ENCODE measurements around the gene IL1RAPL1.

The IL1RAPL1 gene

GRCh38 chrX:28586981-28587551 is at the start of gene IL1RAPL1:
TSS of gene IL1RAPL1 (plus strand) at chrX:28587446.
- no peak for FAIRE-seq

DNA sequence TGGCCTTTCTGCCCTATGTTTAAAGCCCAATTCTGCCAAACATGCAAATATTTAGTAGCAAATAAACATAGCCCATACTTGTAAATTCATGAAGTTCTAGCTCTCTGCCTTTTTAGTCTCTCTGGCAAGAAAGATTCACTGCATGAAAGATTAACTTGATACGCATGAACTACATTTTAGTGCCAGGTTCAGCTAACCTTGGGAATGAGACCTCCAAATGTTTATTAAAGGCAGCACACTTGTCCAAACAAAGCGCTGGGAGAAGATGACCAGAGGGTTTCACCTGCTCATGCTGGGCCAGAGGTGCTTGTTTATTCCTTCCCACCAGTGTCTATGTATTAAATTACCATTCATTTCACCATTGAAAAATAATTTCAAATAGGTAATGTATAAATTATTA is 44.5 kb upstream of the IL1RAPL1 start:
- FAIRE-seq = no peak

DNA sequence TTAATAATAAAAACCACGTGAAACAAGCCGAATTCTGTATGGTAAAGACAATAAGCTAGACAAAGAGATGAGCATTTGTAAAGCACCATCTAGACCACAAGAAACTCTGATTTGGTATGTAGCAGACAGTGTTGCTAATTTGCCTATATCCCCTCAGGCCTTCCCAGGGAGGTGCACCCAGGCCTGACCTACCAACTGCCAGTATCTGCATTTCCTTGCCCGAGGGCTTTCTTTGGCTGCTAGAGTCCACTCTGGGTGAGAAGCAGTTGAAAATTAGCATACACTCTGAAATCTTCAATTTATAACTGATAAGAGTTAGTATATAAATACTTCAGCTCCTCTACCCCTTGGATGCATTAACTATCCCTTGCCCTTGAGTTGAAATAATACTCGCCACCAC is 37.4 kb upstream of the IL1RAPL1 start:
- FAIRE-seq = no peak

DNA sequence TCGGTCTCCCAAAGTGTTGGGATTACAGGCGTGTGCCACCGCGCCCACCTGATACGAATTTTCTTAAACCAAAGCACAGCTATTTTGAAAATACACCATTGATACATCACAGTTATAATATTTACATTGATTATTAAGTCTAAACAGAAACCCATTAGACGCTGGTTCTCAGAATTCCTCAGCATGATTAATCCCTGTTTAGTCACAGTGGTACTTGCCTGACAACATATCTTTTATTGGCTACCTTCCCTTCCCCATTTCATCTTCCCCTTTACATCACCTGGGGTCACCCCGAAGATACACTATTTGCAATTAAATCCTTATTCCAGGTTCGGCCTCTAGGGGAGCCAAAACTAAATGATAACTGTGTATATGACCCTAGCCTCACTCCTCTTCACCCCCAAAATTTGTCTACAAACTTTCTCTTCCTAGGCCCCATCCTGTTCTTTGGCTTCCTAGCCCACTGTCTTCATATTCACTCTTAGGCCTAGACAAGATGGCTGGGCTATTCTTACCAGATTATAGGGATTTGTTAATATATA is 36.8 kb upstream of the IL1RAPL1 start:
- no peak for FAIRE-seq

GRCh38 chrX:28552322-28552721 is 34.9 kb upstream of the IL1RAPL1 start:
- no peak for FAIRE-seq

GRCh38 chrX:28552882-28553829 is 34.1 kb upstream of the IL1RAPL1 start:
- FAIRE-seq = no peak

DNA sequence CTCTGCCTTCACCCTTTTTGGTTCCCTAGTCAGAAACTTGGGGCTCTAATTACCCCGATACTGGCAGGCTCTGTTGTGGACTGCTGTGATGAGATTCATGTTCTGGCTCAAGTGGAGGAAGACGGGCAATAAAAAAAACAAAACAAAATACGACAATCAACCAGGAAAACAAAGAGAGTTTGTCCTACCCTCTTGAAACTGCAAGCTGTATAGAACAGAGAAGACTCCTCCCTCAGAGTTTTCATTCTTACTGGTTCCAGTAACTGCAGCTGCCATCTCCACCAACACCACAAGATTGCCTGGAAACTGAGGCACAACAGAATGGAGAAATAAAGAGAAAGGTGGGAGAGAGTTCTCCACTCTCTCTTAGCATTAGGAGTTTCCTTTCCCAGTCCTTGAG is 11.1 kb upstream of the IL1RAPL1 start:
- FAIRE-seq = no peak

DNA sequence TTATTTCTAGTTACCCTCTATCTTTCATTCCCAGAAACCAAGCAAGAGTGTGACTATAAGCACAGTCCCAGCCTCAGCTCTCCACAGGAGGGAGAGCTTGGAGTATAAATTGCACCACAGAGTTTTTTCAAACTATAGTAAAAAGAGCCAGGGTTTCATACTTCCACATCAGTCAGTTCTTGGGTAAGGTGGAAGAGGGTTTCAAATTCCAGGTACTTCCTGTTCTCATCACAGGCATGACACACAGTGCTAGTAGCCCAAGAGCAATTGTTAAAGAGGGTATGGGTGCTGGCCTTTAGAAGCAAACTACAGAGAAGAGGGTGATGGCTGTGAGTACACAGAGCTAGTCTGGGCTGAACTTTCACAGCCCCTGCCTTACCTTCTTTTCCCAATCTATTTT is 5.7 kb upstream of the IL1RAPL1 start:
- no peak for FAIRE-seq

DNA sequence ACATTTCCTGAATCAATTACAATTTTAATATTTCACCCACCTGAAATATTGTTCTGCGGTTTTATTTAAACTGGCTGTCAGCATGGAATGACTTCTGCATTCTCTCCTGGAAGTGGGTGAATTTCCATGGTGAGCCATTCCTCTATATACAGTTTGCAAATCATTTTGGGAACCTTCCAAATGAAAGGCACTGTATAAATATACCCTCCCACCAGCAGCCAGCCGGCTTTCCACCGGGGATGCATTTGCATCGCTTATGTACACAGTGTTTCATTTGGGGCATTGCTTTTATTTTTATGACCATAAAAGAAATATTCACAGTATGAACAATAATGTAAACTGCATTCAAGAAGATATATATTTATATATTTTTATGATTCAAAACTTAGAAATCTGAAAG is 4.7 kb upstream of the IL1RAPL1 start:
- no peak for FAIRE-seq

GRCh38 chrX:28584025-28584424 is 3.2 kb upstream of the IL1RAPL1 start:
- FAIRE-seq = no peak

GRCh38 chrX:28585767-28586166 is 1.5 kb upstream of the IL1RAPL1 start:
- FAIRE-seq = no peak

GRCh38 chrX:28586286-28586685 is 960 bp upstream of the IL1RAPL1 start:
- FAIRE-seq = no peak

DNA sequence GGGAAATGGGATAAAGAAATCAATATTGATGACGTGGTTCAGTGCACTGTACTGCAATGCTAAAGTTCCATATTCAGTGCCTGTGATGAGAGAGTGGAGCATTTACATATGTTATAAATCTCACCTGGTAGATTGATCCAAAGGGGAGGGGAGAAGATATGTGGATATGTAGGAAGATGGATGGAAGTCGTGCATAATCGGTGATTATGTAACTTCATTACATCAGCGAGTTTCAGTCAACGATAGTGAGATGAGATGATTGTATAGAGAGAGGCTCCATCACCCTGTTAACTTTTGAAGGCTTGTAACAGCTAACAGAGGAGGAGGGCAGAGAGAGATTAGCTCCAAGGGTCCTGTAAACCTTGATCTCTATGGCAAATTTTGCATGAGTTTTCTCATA is 1.8 kb downstream of the IL1RAPL1 start:
- no peak for FAIRE-seq

DNA sequence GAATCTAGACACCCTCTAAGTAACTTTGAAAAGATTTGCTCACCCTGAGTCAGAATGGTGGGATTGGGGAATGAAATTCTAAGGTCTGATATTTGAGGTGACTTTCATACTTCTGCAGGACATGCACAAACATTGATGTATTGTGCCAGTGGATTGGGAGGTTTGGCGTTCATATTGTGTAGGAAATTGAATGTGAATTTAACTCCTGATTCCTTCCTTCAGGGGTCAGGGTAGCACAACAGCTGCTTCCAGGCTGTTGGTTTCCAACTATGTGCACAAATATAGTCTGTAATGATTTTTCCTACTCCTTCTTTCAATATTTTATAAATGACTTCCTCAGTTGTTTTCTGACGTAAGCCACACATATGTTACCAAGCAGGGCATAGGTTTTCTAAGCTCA is 3.1 kb downstream of the IL1RAPL1 start:
- no peak for FAIRE-seq

DNA sequence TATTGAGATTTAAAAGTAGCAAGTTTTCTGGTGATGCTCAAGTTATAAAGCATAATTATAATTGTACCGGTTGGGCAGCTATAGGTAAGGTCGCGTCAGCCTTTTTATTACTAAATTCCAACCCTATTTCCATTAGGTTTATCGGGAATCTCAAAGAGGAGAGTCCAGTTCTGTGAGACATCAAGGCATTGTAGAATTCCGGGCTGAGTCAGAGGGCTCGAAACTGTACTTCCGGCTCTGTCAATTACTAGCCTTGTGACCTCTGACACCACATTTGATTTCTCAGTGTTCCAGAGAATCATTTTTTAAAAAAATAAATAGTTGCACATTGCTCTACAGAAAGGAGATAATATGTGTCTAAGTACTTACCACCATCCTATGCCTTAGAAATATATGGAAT is 4.3 kb downstream of the IL1RAPL1 start:
- FAIRE-seq = no peak

DNA sequence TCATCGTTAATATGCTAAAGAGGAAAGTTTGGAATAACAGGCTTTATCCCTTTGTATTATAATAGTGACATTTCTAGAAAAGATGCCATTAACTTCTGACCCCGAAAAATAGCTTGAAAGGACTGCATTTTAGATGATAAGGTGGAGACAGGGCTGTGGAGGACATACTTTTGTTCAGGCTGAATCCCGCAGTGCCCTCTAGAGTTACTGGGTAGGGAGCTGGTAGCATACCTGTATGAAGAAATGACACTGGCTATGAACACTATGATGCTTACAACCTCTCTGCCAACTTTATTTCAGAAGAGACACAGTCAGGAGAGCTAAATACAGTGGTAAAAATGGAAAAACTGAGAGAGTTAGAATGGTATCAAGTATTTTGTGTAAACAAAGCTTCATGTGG is 8.1 kb downstream of the IL1RAPL1 start:
- no peak for FAIRE-seq

DNA sequence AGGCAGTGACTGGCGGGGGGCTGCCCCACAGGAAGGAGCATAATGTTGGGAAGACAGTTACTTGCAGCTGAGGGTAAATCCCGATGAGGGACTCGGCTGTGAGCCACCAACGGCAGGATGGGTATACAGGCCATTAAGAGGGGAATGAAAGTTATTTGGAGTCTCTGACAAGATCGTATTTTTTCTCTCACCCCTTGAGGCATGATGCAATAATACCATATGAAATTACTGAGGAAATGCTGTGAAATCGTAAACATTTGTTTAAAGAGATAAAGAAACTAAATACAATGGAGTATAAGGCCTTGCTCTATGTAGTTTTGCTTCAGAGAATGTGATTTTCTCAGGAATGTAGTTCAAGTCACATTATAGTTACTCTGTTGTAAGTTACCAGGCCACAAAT is 12.7 kb downstream of the IL1RAPL1 start:
- no peak for FAIRE-seq

- no peak for FAIRE-seq
Observed at GRCh38 chrX:28609003-28609402, 21.8 kb downstream of the IL1RAPL1 start.

DNA sequence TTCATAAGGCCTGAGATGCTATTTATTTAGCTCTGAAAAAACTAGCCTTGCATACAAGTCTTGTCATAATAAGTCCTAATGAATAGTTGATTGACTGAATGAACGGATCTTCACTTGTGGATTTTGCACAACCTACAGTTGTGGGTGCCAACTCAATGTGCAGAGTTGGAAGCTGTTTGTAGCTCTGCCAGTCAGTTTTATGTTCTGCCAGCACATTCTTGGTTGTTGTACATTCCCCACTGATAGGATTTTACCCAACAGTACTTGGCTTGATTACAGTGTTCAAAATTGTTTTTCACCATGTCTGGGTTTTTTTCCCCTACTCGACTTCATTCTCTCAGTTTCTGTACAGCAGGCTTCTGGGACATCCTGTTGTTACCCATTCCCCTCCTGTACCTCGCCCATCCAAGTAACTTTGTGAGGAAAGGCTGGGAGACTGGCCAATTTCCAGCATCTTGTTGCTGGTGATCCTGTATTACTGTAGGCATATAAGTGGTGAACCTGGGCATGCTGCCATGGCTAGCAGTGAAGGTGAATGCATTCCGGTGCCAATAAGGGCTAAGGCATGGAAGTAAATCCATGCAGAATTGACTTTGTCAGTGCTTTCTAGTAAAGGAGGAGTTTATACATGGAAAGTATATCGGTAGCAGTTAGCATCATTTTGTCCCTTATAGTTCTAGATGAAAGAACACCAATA is 22.8 kb downstream of the IL1RAPL1 start:
- no peak for FAIRE-seq

DNA sequence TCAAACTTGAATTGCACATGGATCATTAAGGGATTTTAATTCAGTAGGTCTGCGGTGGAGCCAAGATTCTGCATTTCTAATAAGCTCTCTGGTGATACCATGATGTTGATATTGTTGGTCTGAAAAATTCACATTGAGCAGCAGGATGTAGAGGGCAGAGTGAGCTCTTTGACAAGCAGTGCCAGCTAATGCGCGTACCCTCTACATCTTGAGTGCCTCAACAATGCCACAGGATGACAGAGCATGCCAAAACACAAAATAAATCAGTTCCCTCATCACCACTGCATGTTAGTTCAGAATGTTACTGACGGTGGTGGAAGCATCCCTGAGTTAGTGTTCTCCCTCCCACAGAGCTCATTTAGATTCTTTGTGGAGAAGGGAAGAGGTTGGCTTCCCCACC is 23.5 kb downstream of the IL1RAPL1 start:
- no peak for FAIRE-seq

DNA sequence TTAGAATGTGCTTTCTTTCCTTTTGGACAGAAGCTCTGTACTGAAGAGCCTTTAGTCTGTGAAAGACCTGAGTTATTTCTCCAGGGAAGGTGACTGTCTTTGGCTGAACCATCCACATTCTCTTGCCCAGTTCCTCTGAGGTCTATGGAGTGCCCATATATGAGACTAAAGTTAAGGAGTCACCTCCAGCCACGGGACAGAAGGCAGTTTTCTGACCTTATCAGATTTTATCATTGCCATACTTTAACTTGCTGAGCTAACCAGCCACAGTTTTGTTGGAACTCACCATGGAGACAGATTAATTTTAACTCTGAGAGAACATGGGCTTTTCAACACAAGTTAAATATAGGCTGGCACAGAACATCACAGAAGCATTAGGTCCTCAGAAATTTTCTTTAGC is 26.3 kb downstream of the IL1RAPL1 start:
- no peak for FAIRE-seq

GRCh38 chrX:28625223-28625622 is 38.0 kb downstream of the IL1RAPL1 start:
- no peak for FAIRE-seq

DNA sequence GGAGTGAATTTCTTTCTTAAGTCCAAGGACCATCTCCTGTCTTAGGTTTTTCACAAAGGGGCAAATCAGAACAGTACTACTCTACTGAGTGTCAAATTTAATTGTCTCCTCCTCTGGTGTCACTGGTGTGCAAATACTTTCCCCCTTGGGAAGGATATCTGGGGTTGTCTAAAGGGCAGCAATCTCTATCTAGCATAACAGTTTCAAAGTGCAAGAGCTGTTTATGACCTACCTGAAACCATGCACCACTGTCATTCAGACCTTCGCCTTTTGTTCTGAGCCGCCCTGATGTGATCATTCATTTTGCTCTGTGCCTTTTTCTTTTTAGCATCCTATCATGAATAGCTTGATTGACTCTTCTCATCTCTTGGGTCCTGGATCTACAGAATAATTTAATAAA is 39.3 kb downstream of the IL1RAPL1 start:
- FAIRE-seq = no peak

GRCh38 chrX:28628120-28628519 is 40.9 kb downstream of the IL1RAPL1 start:
- no peak for FAIRE-seq

Data from endometrium (tissue), 2 donors.